Left lung (tissue), 10 donors: ENCODE measurements around the gene MYL9. TPM values are rescaled to one million over a fixed set of nuclear protein-coding genes. Genes with fewer than 3 reads are reported as not detected.

ENCODE experiments used
- ATAC-seq: fragments of 200-7000 bp; cut with Tn5 transposase; one replicate; pipeline ENCODE4 v1.9.1; 2020; ENCODE audit warnings: moderate library complexity
- DNase-seq, 4 donors: peaks; one replicate each; pipeline ENCODE4 v3.0.0-alpha.2; 2013 to 2020
- H3K27ac ChIP-seq, 2 donors: fragments of 200-600 bp; sonication (generic) in 1 of 2; one replicate each; pipeline versions ENCODE4 v1.5.0 to v1.8.0; 2020 to 2021
- H3K27me3 ChIP-seq, 2 donors: fragments of 200-600 bp; sonication (generic) in 1 of 2; one replicate each; pipeline versions ENCODE4 v1.5.0 to v1.8.0; 2020 to 2021
- H3K36me3 ChIP-seq, 2 donors: fragments of 200-600 bp; sonication (generic) in 1 of 2; one replicate each; pipeline versions ENCODE4 v1.5.0 to v1.8.0; 2020 to 2021
- H3K4me1 ChIP-seq, 2 donors: fragments of 200-600 bp; one replicate each; pipeline ENCODE4 v1.8.0; 2021
- H3K4me3 ChIP-seq, 2 donors: fragments of 200-600 bp; sonication (generic) in 1 of 2; one replicate each; pipeline versions ENCODE4 v1.5.0 to v1.8.0; 2020 to 2021; ENCODE audit warnings: mild to moderate bottlenecking in 1 of 2
- H3K9me3 ChIP-seq, 2 donors: fragments of 200-600 bp; sonication (generic) in 1 of 2; one replicate each; pipeline versions ENCODE4 v1.5.0 to v1.8.0; 2020 to 2021
- intact Hi-C, 2 donors: fragments of 100-400 bp; cut with DNase I; formaldehyde crosslinking; loops; one replicate each; pipeline versions ENCODE4 v1.11.2 to v1.14.2; 2022
- polyA plus RNA-seq, 6 donors: library from polyadenylated mRNA; unstranded; fragments of 120-200 nt; gene quantifications; one replicate each; pipeline ENCODE4 v1.2.1, GENCODE V29; 2013; ENCODE audit not compliant: insufficient read length in 6 of 6
- total RNA-seq, 2 donors: library from RNA; stranded (reverse); fragmentation: NEBNext Ultra II Directional; extraction: Animal tissue kit (Norgen Biotek cat#: 25700); gene quantifications; one replicate each; pipeline ENCODE4 v1.2.1, GENCODE V29; 2021
- TF ChIP-seq, protein P1 (sequence below), 2 donors: fragments of 200-600 bp; sonication (generic) in 1 of 2; IDR thresholded peaks; one replicate each; pipeline versions ENCODE4 v1.5.0 to v1.8.0; 2021; ENCODE audit warnings: antibody characterized with exemption in 2 of 2
- donor health status: DM: no; HTN: yes; CAD: no.
- donor health status: DM: no; HTN: no; CAD: no.

MYL9 gene
- total and polyA plus RNA-seq, 8 donors, result 198 to 348 (median 278) TPM

GRCh38 chr20:36525620-36526365 lies 15.5 kb upstream of the MYL9 start:
- ATAC-seq, result no peak
- Histone ChIP-seq H3K36me3 (peaks cover 0 to 69% of the 10 kb centered on the region in 2 donors), H3K9me3 (no peaks in the 10 kb centered on the region), H3K27ac (no peak overlapping the region), H3K4me1 (peaks cover 0 to 5% of the 10 kb centered on the region in 2 donors), H3K4me3 (no peak overlapping the region), H3K27me3 (no peaks in the 10 kb centered on the region)
- DNase-seq, result no peak
- TF ChIP-seq, protein P1, sequence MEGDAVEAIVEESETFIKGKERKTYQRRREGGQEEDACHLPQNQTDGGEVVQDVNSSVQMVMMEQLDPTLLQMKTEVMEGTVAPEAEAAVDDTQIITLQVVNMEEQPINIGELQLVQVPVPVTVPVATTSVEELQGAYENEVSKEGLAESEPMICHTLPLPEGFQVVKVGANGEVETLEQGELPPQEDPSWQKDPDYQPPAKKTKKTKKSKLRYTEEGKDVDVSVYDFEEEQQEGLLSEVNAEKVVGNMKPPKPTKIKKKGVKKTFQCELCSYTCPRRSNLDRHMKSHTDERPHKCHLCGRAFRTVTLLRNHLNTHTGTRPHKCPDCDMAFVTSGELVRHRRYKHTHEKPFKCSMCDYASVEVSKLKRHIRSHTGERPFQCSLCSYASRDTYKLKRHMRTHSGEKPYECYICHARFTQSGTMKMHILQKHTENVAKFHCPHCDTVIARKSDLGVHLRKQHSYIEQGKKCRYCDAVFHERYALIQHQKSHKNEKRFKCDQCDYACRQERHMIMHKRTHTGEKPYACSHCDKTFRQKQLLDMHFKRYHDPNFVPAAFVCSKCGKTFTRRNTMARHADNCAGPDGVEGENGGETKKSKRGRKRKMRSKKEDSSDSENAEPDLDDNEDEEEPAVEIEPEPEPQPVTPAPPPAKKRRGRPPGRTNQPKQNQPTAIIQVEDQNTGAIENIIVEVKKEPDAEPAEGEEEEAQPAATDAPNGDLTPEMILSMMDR (IDR thresholded peaks at IDR 0.05), result no peak
- intact Hi-C loops, result no loop called here

DNA sequence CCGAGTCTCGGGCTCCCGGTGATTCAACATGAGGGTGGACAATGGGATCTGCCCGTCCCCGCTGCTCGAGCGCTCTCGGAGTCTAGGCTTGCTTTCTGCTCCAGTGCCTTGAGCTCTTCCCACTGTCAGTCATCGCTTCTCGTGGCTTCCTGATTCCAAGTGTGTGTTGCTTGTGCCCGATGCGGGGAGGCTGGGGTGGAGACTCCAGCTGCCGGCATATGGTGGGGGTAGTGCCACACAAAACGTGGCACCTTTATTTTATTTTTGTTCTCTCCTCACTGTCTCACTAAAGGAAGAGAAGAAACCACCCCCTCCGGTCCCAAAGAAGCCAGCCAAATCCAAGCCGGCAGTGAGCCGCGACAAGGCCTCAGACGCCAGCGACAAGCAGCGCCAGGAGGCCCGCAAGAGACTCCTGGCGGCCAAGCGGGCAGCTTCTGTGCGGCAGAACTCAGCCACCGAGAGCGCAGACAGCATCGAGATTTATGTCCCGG lies 14.8 kb upstream of the MYL9 start:
- intact Hi-C loops, result no loop called here
- Histone ChIP-seq H3K36me3 (peaks cover 0 to 65% of the 10 kb centered on the region in 2 donors), H3K4me1 (peaks cover 0 to 5% of the 10 kb centered on the region in 2 donors), H3K9me3 (no peaks in the 10 kb centered on the region), H3K27ac (no peak overlapping the region), H3K4me3 (no peak overlapping the region), H3K27me3 (no peaks in the 10 kb centered on the region)
- DNase-seq (no peak), ATAC-seq (no peak)
- TF ChIP-seq, protein P1 (IDR thresholded peaks at IDR 0.05), result no peak

DNA sequence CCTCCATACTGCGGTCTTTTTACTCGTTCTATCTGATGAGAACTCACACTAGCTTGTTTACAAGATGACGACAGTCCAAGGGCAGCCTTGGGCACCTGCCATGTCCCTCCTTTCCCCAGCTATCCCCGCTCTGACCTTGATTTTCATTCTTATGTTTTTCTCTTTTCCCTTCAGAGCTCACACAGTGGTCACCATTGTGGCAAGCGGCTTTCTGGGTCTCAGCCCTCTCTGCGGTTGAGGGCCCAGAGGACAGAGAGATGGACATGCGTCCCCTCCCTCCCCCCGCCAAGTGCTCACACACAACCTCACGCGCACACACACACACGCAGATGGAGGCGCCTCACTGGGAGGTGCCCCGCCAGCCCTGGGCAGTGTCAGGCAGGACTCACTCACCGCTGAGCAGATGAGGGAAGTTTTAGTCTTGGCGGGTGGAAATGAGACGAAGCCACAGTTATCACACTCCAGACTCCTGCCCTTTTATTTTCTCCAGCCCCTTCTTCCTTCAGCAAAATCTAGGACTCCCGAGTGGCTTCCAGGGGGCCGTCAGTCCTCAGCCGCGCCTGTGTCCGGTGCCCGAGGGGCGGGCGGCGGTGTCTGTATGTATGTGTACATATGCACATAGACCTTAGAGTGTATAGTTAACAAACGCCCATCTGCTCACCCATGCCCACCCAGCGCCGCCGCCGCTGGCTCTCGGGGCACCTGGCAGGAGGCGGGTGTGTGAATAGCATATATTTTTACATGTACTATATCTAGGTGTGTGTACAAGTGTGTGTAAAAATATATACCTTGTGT lies 13.8 kb upstream of the MYL9 start:
- intact Hi-C loops, result no loop called here
- peaks cover 0 to 5% of the 10 kb centered on the region in 2 donors for H3K4me1 ChIP-seq
- ATAC-seq (peak; percentile 11), DNase-seq (no peak)
- TF ChIP-seq, protein P1 (IDR thresholded peaks at IDR 0.05), result no peak
- H3K27me3 ChIP-seq, result no peaks in the 10 kb centered on the region
- peaks cover 0 to 55% of the 10 kb centered on the region in 2 donors for H3K36me3 ChIP-seq
- no peaks in the 10 kb centered on the region for H3K9me3 ChIP-seq
- no peak overlapping the region for H3K27ac ChIP-seq
- no peak overlapping the region for H3K4me3 ChIP-seq

DNA sequence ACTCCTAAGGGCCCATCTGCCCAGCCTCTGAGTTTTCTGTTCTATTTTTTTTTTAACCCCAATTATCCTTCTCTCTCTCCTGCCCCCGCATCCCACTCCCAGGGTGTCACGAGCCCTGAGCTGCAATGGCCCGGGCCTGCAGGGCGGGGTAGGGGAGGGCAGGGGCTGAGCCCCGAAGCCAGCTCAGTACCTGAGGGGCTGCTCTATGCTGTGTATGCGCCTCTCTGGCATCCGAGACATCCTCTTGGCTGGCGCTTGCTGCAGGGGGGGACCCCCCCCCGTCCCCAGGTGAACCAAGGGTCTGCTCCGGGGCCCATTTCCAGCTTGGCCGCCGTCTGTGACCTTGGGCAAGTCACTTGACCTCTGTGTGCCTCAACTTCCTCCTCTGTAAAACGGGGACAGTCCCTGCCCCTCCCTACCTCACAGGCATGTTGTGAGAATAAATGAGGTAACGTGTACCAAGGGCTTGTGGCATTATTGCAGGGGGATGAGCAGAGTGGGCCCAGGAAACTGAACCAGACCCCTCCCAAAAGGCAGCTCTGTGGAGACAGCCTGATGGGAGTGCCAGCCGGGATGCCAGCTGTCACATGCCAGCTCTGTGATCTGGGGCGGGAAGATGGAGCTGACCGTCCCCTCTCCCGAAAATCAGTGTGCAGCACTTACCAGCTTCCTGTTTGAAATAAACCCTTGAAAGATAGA lies 13.0 kb upstream of the MYL9 start:
- ATAC-seq, result no peak
- Histone ChIP-seq H3K27me3 (no peaks in the 10 kb centered on the region), H3K9me3 (no peaks in the 10 kb centered on the region), H3K4me1 (peaks cover 0 to 2% of the 10 kb centered on the region in 2 donors), H3K4me3 (no peak overlapping the region), H3K27ac (no peak overlapping the region), H3K36me3 (peaks cover 0 to 55% of the 10 kb centered on the region in 2 donors)
- TF ChIP-seq, protein P1 (IDR thresholded peaks at IDR 0.05), result no peak
- DNase-seq, result no peak
- intact Hi-C loops, result no loop called here
